GM04503 (cell line): Measurements from ENCODE around the gene ADK.
A peak's percentile ranks its signal among the peaks of the same experiment; 100 is the strongest.

Experiments
- DNase-seq: peaks from one replicate; pipeline ENCODE4 v3.0.0-alpha.2; 2012; ENCODE audit warnings: low read depth

ADK gene

DNA sequence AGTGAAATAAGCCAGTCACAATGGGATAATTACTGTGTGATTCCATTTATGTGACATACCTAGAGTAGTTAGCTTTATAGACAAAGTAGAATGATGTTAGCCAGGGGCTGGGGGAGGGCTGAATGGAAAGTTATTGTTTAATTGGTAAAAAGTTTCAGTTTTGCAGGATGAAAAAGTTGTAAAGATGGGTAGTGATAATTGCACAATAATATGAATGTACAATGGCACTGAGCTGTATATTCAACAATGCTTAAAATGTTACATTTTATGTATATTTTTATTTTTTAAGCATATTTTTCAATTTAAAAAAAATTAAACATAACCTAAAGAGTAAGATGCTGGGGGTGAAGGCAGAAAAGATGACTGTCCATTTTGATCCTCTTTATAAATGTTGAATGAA lies 459.3 kb downstream of the ADK start:
- DNase-seq: no peak

DNA sequence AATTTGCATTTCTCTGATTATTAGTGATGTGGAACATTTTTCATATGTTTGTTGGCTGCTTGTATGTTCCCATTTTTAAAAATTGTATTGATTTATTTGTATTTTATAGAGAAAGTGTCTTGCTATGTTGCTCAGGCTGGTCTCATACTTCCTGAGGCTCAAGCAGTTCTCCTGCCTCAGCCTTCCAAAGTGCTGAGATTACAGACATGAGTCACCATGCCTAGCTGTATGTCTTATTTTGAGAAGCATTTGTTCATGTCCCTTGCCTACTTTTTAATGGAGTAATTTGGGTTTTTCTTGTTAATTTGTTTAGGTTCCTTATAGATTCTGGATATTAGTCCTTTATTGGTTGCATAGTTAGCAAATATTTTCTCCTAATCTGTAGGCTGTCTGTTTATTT lies 461.2 kb downstream of the ADK start:
- DNase-seq: no peak

DNA sequence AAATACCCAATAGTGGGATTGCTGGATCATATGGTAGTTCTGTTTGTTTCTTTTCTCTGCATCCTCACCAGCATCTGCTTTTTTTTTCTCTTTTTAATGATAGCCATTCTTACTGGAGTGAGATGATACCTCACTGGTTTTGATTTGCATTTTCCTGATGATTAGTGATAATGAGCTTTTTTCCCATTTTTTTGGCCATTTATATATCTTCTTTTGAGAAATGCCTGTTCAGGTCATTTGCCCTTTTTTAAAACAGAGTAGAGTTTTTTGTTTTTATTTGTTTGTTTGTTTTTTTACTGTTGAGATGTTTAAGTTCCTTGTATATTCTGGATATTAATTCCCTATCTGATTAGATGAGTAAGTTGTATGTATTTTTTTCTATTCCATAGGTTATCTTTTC lies 469.6 kb downstream of the ADK start:
- no peak for DNase-seq

DNA sequence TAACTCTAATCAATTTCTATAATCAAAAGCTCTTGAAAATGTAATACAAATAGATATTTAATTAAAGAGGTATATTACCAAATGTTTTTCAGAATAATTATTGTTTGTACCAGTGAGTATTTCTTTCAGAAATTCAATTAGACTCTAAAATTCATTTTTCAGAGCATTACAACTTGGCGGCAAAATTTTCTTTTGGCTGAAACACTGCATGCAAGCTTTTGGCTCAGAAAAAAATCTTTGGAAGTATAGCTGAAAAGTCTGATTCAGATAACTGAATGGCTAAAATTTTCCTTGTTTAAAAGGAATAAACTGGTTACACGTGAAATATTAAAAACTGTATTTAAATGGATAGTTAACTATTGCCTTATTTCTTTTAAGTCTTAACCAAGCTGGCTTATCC lies 472.8 kb downstream of the ADK start:
- DNase-seq: no peak

DNA sequence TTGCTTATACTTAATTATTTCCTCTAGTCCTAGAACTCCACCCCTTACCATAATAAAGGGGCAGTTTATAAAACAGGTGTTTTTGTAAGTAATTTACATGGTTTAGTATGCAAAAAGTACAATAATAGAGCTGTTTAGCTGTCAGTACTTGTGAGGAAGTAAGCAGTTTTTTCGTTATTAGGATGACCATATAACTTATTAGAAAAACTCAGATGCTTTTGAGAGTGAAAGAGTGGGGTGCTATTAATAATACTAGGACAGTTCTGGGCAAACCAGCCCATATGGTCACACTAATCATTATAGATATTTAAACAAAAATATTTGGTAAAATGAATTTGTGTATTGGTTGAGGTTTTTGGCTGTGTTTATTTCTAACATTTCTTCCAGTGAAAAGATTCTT lies 473.5 kb downstream of the ADK start:
- DNase-seq: no peak

DNA sequence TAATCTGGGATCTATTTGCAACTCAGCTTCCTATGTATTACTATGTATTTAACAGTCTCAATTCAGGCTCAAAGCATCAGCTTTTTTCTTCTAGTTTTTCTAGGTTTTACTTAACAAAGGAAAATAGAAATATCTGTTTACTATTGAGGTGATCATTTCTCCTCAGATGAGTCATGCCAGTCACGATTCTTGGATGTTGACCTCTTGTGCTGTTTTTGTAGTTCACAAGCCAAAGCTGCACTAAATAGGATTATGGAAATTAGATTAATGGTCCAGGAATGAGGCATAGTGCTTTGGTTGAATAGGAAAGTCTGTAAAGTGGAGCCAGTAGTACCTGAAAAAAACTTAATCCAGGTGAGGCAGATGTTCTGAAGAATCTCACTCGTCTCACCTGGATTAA lies 477.1 kb downstream of the ADK start:
- DNase-seq: no peak

DNA sequence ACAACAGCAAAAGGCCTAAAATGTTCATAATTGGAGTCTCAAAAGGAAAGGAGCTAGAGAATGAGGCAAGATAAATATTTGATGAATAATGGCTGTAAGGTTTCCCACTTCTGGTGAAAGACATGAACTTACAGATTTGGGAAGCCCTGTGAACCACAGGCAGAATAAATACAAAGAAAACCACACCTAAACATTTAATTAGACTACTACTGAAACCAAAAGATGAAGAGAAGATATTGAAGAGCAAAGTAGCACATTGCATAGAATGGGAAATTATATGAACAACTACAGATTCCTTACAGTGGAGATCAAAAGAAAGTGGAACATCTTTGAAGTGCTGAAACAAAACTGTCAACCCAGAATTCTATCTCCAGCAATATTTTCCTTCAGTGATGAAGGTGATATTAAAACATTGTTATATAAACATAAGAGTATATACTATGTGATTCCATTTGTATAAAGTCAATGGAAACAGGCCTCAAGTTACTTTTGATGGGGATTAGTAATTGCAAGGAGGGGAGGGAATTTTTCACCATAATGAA lies 484.0 kb downstream of the ADK start:
- DNase-seq: no peak

DNA sequence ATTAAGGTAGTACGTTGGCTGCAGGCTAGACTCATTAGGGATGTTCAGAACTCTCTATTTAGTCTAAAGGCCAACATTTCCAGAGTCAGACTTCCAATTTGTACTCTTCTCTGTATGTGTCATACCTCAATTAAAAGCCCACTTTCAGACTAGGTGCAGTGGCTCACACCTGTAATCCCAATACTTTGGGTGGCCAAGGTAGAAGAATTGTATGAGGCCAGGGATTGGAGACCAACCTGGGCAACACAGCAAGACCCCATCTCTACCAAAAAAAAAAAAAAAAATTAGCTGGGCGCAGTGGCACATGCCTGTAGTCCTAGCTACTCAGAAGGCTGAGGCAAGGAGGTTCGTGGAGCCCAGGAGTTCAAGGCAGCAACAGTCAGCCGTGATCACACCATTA lies 484.6 kb downstream of the ADK start:
- no peak for DNase-seq

DNA sequence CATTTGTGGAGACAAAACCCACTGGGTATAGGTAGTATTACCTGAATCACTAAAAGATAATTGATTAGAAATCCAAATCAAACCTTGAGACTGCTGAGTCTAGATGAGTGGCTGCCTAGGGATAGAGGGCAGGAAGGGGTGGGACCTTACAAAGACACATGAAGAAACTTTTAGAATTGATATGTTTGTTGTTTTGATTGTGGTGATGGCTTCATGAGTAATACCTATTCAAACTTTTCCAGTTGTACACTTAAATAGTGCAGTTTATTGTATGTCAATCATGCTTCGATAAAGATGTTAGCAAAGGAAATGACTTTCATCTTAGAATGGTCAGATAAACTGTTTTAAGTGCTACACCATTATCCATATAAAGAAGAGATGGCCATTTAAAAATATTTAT lies 486.7 kb downstream of the ADK start:
- DNase-seq: no peak

DNA sequence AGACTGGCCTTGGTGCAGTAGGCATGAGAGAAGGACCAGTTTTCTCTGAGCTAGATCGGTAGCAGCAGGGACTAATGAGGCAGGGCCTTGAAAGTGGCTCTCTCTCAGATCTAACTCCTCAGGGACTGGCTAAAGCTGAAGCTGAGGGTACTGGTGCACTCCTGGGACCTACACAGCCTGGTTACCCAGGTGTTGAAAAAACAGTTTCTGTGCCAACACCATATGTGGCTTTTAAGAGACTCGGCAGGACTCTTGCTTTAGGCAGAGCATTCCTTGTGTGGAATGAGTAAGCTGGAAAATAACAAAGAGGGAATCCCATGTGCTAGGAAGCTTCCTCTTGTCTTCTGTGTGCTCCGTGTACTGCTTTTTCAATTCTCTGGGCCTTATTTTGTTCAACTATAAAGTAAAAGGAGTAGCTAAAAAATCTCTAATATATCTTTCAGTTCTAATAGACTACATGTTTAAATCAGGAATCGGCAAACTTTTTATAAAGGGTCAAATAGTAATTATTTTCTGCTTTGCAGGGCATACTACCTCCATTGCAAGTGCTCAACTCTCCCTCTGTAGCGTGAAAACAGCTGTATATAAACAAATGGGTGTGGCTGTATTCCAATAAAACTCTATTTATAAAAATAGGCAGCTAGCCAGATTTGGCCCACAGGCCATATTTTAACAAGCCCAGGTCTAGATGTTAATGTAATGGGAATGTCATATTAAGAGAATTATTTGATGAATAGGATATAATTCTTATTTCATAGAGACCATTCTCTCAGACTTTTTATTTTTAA lies 489.3 kb downstream of the ADK start:
- no peak for DNase-seq

DNA sequence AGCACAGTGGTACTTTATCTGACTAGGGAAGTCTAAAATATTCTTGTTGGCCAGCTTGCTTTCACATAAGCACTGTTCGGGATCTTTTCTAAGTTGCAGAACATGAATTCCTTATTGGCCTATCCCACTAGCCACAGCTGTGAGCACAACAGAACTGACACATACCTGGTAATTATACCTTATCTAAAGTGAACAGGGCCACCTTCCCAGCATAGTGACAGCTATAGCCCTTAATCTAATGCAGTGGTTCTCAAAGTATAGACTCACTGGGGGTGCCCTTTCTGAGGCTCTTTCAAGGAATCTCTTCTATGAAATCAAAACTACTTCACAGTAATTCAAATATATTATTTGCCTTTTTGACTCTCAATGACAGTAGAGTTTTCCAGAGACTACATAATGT lies 490.6 kb downstream of the ADK start:
- no peak for DNase-seq

DNA sequence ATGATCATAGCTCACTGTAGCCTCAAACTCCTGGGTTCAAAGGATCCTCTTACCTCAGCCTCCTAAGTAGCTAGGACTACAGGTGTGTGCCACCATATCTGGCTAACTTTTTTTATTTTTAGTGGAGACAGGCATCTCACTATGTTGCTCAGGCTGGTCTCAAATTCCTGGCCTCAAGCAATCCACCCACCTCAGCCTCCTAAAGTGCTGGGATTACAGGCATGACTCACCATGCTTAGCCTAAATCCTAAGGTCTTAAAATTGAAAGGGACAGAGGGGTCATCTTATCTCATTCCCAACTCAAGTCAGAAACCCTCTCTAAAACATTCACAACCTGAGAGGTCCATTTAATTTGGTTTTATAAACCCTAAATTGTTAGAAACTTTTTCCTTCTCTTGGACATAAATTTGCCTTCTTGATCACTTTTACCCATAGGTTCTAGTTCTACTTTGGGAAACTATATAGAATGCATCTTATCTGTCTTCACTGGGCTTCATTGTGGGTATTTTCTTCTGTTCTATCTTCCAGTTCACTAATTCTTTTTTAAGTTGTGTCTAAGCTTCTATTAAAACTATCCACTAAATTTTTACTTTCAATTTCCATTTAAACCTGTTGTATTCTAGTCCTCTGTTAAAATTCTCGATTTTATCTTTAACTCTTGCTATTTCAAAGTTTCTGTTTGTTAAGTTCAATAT lies 492.0 kb downstream of the ADK start:
- DNase-seq: no peak

DNA sequence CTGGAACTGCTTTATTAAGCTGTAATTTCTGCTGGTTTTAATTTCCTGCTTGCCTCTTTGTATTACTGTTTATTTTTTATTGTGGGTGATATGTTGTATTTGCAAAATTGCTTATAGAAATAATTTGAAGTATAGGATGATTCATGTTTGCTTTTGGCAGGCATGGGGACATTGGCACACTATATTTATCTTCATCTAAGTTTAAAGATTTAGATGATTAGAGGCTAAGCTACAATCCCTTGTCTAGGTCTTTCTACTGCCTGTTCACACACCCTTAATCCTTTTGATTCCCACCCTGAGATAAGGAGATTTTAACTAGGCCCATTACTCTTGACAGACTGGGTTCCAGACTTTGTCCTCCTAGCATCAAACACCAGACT lies 492.6 kb downstream of the ADK start:
- DNase-seq: no peak

DNA sequence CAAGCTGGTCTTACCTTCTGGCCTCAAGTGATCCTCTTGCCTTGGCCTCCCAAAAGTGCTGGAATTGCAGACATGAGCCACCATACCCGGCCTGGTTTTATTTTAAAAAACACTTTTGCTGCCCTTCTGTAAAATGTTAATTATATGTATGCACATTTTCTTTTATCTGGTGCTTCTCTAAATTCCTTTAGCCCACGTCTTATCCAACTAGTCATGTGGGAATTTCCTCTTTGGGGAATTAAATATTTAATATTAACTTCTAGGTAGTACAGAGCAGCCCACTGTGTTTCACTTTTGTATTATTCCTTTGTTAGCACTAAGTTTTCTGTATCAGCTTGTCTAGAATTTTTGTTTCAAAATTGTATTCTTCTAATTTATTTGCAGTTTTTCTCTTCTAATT lies 493.7 kb downstream of the ADK start:
- DNase-seq: no peak

DNA sequence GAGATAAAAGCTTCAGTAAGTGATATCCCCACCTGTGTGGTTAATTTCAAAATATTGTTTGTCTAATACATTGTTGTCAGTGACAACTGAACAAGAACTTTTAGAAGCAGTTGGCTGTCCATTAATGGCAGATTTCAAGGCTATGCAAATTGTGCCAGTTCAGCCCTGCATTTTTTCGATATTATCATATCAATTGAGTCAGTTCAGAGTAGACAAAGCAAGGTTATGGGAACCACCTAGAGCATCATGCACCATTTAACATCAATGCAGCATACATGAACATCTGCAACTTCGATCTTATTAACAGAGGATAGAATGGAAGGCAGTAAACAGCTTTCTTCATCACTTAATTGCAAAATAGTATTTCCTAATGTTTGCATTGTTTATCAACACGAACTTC lies 494.7 kb downstream of the ADK start:
- no peak for DNase-seq

DNA sequence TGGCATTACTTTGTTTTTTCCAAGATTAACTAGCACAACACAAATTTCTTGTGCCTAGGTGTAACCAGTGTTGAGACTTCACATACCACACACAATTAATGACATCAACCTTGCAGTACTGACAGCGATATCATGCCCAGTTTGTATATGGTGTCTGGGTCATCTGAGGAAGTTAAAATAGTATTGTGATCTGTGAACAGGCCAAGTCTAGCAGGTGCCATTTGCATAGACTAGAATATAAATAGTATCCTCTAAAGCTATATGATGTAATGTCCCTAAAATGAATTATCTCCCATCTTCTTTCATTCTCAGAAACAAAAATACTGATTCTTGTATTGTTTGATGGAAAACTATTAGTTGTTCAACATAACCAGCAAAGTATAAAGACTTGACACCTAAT lies 499.6 kb downstream of the ADK start:
- no peak for DNase-seq

DNA sequence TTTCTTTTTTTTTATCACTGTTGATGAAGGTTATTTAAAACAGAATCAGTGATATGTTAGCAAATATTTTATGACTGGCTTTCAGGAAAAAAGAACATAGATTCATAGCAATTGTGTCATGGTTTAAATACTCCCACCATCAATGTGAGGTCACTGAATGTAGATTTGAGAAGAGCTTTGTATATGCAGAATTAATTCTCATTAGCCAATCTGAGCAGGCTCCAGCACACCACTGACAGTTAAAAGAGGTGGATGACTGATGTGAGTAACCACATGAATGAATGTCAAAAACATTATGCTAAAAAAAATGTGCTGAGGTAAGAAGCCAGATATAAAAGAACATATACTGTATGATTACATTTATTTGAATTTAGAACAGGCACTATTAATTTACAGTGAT lies 500.5 kb downstream of the ADK start:
- DNase-seq: no peak

DNA sequence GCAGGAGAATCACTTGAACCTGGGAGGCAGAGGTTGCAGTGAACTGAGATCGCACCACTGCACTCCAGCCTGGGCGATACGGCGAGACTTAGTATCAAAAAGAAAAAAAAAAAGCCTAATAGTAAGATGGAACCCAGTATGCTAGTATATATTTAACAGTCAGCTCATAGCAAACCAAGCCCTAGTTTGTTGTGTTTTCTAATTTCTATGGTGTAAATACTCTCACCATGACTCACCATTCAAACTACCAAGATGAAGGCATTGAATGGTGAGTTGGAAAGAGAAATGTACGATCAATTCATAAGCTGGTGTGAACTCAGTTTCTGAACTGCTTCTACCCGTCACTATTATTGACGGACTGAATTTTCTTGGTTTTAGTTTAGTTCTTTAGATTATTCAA lies 501.6 kb downstream of the ADK start:
- no peak for DNase-seq

DNA sequence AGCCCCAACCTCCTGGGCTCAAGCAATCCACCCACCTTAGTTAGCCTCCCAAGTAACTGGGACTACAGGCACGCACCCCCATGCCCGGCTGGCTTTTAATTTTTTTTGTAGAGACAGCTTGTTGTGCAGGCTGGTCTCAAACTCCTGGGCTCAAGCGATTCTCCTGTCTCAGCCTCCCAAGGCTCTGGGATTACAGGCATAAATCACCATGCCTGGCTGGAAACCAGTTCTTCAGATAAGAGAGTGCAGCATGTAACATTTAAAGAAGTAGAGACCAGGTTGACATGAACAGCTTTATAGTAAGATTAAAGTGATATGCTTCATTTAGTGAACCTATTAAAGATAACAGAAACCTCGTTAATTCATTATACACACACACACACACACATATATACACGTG lies 507.5 kb downstream of the ADK start:
- no peak for DNase-seq

DNA sequence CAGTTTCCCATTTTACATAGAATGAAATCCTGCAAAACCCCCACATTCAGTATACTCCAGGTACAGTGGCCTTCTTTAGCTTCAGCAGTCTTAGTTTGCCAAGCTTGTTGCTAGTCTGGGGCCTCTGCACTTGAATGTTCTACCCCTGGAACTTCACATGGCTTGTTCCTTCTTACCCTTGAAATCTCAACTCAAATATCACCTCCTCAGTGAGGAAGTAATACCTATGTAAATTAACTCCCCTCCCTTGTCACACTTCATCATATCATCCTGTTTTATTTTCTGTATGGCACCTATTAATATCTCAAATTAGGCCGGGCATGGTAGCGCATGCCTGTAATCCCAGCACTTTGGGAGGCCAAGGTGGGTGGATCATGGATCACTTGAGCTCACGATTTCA lies 511.6 kb downstream of the ADK start:
- no peak for DNase-seq

DNA sequence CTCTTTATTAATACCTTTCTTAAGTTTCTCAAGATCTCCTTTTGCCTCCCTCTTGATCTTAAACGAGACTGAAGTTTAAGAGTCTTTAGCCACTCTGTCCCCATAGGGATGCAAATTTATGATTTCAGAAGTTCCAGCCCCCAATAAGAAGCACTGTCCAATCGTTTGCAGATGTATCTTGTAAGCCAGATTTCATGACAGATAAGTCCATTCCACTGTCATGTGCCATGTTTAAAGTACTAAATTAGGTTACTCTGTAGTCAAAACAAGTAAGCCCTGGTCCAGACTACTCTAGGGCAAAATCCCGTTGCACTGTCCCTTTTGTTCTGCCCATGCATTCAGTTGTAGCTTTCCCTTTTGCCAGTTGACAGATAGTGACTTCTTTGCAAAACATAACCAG lies 518.2 kb downstream of the ADK start:
- peak; percentile 21 for DNase-seq

DNA sequence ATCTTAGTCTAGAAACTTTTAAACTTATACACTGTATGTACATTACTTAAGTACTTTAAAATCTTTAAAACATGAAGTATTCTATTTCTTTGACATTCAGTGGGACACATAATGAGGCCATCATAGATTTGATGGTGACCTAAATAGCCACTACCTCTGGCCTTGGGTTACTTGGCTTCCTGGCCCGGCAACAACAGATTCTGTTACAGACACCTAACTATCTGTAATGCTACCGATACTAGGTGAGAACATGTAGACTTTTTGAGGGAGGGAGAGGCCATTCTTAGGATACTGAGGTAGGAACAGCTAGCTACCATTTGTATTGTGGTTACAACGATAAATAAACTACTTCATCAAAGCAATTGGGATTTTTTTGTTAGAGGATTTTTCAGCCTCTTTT lies 520.7 kb downstream of the ADK start:
- DNase-seq: no peak

DNA sequence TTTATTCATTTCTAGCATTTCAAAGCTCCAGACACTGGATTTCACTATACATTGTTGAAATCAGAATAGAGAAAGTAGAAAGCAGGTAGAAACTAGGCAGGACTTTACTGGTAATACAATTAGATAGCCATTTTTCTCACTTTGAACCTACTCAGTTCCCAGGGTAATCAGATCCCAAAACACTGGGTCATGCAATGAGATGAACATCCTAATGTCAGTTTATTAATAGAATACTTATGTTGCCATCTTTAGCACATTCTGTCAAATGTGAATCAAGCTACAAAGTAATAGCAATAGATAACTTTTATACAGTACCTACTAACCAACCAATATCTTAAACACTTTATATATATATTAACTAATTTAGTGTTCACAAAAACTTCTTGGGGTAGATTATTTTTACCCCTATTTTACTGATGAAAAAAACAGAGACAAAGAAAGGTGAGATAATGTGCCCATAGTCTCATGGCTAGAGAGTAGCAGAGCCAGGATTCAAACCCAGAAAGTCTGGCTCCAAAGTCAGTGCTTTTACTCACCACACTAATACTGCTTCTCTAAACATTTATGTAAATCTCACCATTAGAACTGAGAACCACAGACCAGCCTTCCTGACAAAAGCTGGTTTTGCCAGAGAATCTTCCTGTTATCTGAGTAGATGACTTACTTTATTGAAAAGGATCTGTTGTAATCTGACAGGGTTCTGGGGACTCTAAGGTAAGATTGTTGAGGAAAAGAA lies 521.6 kb downstream of the ADK start:
- DNase-seq: no peak
